Pons (tissue), 1 donor: ENCODE data around the gene MSS51.
"Not testable (repeated sequence)": the region's sequence is repeated elsewhere in the genome, so short reads cannot be mapped to it uniquely, and the experiment has no call there.

Source experiments
- DNase-seq: peaks from one replicate; pipeline ENCODE4 v3.0.0-alpha.2; 2016; ENCODE audit warnings: low spot score

MSS51 gene

GRCh38 chr10:73414230-73414945, 19.0 kb downstream of the MSS51 start:
- peak; percentile 6 for DNase-seq

- peak; percentile 88 for DNase-seq
Observed at GRCh38 chr10:73413528-73414229, 19.7 kb downstream of the MSS51 start, which contains the start of gene ANXA7. TSS of gene ANXA7 (minus strand) at chr10:73414058. CDS start at chr10:73400856, 13,202 bp downstream.

DNA sequence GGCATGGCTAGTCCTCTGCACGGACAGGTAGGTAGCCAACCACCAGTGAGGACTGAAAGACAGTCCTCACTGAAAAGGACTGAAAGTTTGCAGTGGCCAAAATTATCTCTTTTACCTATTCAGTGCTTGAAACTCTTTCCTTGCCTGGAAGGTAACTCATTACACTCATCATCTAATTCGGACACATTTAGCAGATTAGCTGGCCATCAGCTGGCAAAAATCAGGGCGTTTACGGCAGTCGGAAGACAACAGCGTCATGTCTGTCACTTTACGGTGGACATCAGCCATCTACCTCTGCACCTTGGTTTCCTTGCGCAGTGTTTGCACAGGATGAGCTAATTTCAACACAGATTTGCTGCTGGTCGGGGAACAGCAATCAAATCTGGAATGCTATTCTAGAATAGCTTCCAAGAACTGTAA, 20.2 kb downstream of the MSS51 start:
- peak; percentile 41 for DNase-seq

DNA sequence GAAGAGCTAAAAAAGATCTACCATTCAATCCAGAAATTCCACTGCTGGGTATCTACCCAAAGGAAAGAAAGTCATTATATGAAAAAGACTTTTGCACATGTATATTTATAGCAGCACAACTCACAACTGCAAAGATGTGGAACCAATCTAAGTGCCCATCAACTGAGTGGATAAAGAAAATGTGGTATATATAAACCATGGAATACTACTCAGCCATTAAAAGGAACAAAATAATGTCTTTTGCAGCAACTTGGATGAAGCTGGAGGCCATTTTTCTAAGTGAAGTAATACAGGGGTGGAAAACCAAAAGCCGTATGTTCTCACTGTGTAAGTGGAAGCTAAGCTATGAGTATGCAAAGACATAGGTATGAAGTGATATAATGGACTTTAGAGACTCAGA, 22.5 kb downstream of the MSS51 start:
- no peak for DNase-seq

DNA sequence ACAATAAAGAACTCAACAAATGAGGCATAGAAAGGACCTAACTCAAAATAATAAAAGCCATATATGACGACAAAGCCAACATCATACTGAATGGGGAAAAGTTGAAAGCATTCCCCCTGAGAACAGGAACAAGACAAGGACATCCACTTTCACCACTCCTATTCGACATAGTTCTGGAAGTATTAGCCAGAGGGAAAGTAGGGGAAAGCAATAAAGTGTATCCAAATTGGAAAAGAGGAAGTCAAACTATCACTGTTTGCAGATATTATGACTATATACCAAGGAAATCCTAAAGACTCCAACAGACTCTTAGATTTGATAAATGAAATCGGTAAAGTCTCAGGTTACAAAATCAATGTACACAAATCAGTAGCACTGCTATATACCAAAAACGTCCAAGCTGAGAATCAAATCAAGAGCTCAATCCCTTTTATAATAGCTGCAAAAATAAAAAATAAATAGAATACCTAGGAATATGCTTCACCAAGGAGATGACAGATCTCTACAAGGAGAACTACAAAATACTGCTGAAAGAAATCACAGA, 24.3 kb downstream of the MSS51 start:
- no peak for DNase-seq

DNA sequence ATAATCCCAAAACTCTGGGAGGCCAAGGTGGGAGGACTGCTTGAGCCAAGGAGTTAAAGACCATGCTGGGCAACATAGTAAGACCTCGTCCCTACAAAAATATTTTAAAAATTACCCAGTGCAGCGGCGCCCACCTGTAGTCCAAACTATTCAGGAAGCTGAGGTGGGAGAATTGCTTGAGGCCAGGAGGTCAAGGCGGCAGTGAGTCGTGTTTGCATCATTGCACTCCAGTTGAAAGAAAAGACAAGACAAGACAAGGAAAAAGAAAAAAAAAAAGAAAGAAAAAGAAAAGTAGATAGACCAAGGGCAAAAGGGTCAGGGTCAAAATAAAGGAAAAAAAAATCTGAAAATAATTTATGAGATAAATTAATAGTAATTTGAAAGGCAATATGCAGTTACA, 25.3 kb downstream of the MSS51 start:
- DNase-seq: no peak

DNA sequence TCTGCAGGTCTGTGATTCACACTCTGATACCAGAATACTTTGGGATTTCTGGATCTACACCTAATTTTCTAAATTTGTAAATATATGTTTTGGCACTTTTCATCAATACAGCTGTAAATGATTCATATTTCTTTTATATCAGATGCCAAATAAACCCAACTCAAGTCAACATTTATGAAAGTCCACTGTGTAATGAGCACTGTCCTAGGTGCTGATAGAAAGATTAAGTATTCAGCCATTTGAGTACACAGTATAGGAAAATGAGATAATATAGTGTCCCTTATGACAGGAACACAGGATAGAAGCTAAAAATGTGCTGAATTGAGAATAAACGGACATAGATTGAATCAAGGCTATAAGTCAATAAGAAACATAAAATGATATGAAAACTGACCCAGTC, 25.9 kb downstream of the MSS51 start:
- no peak for DNase-seq

DNA sequence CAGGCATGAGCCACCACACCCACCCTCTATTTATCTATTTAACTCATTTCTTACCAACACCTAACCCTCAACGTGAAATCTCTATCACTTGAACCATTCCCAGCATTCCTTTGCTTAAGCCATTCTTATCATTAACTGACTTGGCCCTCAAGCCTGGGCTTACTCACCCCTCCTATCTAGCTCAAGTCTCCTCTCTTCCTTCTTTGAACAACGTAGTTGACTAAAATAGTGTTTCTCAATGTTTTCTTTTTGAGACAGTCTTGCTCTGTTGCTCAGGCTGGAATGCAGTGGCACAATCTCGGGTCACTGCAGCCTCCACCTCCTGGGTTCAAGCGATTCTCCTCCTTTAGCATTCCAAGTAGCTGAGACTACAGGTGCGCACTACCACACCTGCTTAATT, 26.5 kb downstream of the MSS51 start:
- DNase-seq: no peak

GRCh38 chr10:73405556-73405955, 27.8 kb downstream of the MSS51 start:
- DNase-seq: no peak

DNA sequence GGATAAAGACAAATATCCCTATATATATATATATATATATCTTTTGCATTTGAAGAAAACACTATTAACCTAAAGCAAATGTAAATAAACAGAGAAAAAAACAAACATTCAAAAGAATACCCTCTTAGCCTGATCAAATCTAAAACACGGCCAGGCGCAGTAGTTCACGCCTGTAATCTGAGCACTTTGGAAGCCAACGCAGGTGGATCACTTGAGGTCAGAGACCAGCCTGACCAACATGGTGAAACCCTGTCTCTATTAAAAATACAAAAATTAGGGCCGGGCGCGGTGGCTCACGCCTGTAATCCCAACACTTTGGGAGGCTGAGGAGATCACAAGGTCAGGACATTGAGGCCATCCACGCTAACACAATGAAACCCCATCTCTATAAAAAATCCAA, 28.7 kb downstream of the MSS51 start:
- DNase-seq: no peak

DNA sequence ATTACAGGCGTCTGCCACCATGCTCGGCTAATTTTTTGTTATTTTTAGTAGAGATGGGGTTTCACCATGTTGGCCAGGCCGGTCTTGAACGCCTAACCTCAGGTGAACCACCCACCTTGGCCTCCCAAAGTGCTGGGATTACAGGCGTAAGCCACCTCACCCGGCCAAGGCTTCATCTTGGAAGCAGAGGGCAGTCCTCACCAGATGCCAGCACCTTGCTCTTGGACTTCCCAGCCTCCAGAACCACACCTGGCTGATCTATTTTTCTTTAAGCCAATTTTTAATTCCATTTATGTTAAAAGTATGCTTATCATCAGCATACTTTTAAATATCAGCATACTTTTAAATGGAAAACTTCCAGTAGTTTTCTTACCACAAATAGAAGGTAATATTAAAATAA, 31.7 kb downstream of the MSS51 start:
- no peak for DNase-seq

GRCh38 chr10:73399063-73399462, 34.3 kb downstream of the MSS51 start:
- no peak for DNase-seq

GRCh38 chr10:73398024-73398423, 35.3 kb downstream of the MSS51 start:
- DNase-seq: no peak

DNA sequence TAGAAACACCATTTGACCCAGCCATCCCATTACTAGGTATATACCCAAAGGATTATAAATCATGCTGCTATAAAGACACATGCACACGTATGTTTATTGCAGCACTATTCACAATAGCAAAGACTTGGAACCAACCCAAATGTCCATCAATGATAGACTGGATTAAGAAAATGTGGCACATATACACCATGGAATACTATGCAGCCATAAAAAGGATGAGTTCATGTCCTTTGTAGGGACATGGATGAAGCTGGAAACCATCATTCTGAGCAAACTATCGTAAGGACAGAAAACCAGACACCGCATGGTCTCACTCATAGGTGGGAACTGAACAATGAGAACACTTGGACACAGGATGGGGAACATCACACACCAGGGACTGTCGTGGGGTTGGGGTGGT, 39.0 kb downstream of the MSS51 start:
- DNase-seq: not testable (repeated sequence)

GRCh38 chr10:73388228-73388627, 45.1 kb downstream of the MSS51 start:
- no peak for DNase-seq

GRCh38 chr10:73386583-73386982, 46.8 kb downstream of the MSS51 start:
- no peak for DNase-seq

DNA sequence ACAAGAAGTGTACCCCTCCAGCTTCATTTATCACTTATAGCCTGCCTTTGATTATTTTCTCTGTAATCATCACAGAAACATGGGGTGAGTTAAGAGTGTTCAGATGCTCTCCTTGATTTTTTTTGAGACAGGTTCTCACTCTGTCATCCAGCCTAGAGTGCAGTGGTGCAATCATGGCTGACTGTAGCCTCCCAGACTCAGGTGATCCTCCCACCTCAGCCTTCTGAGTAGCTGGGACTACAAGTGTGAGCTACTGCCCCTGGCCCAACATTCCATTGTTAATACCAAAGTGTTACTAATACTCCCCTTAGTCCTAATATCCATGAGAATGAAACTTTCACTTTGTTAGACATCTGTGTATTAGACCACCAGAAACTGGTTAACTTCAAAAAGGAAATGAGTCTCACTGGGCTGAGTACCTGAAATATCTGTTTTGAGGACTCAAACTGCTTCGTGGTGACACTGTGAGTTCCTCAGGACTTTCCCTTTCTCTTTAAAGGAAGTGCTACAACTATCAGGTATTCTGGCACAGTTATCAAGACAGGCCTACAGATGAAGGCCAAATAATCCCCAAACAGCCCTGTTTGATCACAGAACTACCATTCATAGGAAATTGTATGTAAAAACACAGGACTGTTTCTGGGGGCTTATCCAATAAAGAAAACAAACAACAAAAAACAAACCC, 54.2 kb downstream of the MSS51 start:
- DNase-seq: no peak

DNA sequence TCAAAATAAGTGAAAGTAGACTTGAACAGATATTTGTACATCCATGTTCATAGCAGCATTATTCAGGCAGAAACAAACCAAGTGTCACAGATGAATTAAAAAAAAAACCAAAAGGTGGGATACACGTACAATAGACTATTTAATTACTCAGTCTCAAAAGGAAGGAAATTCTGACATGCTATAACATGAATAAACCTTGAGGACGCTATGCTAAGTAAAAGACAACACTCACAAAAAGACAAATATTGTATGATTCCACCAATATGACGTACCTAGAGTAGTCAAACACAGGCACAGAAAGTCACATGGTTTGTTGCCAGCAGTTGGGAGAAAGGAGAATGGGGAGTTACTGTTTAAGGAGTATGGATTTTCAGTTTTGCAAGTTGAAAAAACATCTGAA, 56.7 kb downstream of the MSS51 start:
- DNase-seq: no peak
